GM12891 (cell line): ENCODE results near the gene HRC.

Source experiments
- PAX5 ChIP-seq: IDR thresholded peaks from 2 replicates; pipeline ENCODE4 v1.6.1; 2011; ENCODE audit warnings: low read length, moderate library complexity, mild to moderate bottlenecking; ENCODE audit not compliant: insufficient read depth, severe bottlenecking
- POLR2A ChIP-seq: IDR thresholded peaks from 2 replicates; pipeline ENCODE4 v1.6.1; 2011; ENCODE audit warnings: low read depth, low read length, control low read depth
- POLR2AphosphoS5 ChIP-seq: IDR thresholded peaks from 2 replicates; pipeline ENCODE4 v1.6.1; 2011; ENCODE audit warnings: low read depth, low read length, control low read depth
- SPI1 ChIP-seq: IDR thresholded peaks from 2 replicates; pipeline ENCODE4 v1.6.1; 2011; ENCODE audit warnings: low read depth, low read length, control low read depth
- TAF1 ChIP-seq: IDR thresholded peaks from 2 replicates; pipeline ENCODE4 v1.6.1; 2011; ENCODE audit warnings: low read depth, low read length, control low read depth

- no peak for TF ChIP-seq POLR2A
- TF ChIP-seq POLR2AphosphoS5 = no peak
- TF ChIP-seq SPI1 = no peak
- no peak for TF ChIP-seq PAX5
- TF ChIP-seq TAF1 = no peak
Measured at GRCh38 chr19:49161987-49162386, 6.8 kb upstream of the HRC start.
